Measurements from ENCODE around the gene NAT16.

The NAT16 gene

DNA sequence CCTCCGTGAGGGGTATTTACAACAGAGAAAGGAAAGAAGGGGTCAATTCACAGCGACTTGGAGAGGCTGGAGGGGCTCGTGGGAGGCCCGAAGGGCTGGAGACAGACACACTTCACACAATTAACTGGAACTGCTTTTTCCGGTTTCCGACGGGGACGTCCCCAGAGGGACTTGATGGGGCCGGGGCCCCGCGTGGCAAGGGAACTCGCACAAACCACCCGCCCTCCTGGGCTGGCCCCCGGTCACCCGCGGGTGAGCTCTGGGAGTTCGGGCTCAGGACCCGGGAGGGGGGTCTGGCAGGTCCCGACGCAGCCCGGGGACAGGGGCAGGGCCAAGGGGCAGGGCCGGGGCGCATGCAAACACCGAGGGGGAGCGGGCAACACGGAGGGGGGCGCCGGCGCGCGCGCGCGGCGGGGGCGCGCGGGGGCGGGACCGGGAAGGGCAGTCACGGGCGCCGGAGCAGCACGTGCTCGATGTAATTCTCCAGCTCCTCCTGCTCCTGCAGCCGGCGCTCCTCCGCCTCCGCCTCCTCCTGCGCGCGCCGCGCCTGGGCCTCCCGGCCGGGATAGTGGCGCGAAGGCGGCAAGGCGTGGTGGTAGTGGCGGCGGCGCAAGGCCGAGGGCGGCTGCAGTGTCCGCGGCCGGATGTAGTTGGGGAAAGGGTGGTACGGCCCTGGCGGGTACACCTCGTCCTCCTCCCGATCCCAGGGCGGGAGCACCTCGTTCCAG, 17.4 kb downstream of the NAT16 start:
- in situ Hi-C loops (cut with HindIII; ENCODE audit: low sequenced_read_pairs), result loop anchor here (5.0 kb wide), 1 partner anchor 55 kb away; the partner anchor contains the start of genes PLOD3 and ZNHIT1

DNA sequence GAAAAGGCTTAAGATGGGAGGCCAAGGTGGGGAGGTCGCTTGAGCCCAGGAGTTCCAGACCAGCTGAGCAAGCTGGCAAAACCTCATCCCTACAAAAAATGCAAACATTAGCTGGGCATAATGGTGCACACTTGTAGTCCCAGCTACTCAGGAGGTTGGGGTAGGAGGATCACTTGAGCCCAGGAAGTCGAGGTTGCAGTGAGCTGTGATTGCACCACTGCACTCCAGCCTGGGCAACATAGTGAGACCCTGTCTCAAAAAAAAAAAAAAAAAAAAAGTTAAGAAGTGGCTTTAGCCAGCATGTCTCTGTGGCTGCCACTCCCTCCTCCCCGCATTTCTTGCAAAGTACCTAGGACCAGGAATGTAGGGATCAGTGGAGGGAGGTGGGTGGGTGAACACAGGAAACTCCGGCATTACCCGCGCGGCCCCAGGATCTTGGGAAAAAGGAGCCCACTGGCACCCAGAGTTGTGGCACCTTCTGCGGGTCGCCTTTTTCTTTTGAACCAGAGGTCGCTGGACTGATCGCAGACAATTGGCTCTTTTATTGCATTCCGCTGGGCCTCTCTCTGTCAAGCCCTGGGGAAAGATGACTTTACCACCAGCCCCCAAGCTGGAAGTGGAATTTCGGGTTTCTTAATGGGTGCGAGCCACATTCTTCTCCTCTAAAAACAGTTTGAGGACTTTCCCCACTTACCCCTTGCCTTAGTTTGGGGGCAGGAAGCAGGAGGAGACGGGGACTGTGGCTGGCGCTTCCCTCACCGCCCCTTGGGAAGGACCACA, 18.2 kb downstream of the NAT16 start:
- in situ Hi-C loops (cut with HindIII; ENCODE audit: low sequenced_read_pairs), result loop anchor here (5.0 kb wide), 1 partner anchor 55 kb away; the partner anchor contains the start of genes PLOD3 and ZNHIT1

DNA sequence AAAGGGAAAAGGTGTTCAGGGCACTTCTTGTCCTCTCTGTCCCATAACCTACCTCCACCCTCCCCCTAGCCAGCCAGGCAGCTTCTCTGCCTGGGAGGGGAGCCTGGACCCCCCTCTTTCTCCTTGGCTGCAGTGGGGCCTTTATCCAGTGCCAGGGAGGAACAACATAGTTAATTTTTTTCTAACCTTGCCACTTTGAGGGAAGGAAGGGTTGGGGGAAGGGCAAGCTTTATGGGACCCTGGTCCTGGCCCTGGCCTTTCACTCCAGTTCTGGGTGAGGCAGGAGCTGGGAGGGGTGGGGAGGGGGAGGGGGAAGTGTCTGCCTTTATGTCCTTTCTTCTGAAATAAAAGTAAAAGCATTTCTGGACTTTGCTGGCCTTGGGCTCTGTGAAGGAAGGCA, 19.2 kb downstream of the NAT16 start:
- in situ Hi-C loops (cut with HindIII; ENCODE audit: low sequenced_read_pairs), result loop anchor here (5.0 kb wide), 1 partner anchor 56 kb away; the partner anchor contains the start of genes PLOD3 and ZNHIT1

DNA sequence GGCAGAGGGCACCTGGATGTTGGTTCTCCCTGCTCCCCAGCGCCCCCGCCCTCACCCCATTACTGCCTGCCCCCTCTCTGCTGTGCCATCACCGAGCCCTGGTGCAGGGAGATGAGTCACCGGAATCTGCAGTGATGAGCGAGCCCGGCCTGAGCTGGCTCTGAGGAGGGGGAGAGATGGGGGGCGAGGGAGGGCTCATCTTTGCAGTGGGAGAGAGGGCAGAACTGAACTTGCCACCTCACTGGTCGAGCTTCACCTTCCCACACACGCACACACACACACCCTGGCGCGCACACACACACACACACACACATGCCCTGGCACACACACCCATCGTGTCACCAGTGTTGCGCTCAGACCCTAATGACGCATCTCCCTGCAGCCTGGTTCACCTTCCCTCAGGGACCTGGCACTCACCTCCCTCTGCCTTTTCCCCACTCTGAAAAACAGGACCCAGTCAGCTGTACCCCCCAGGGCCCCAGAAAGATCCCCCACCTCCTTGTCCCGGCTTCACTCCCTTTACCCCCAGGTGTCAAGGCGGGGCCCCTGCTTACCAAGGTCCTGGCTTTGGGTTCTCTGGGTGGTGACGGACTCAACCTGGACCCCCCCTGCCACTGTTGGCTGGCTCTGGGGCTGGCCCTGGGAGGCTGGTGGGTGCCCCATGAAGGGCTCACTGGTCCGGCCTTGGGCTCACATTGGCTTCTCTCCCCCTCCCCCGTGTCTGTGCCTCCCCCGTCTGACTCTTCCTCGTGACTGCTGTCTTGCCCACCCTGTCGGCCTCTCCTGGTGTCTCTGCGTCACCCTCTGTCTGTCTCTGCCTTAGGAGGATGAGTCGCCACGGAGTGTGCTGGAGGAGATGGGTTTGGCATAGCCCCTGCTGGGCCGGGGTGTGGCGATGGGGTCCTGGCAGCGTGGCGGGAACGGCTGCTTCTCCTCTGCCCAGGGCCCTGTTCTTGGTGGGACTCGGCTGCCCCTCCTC, 20.1 kb downstream of the NAT16 start:
- in situ Hi-C loops (cut with HindIII; ENCODE audit: low sequenced_read_pairs), result loop anchor here (5.0 kb wide), 2 partner anchors 57 to 97 kb away; partner anchors contain the start of genes PLOD3 and ZNHIT1

DNA sequence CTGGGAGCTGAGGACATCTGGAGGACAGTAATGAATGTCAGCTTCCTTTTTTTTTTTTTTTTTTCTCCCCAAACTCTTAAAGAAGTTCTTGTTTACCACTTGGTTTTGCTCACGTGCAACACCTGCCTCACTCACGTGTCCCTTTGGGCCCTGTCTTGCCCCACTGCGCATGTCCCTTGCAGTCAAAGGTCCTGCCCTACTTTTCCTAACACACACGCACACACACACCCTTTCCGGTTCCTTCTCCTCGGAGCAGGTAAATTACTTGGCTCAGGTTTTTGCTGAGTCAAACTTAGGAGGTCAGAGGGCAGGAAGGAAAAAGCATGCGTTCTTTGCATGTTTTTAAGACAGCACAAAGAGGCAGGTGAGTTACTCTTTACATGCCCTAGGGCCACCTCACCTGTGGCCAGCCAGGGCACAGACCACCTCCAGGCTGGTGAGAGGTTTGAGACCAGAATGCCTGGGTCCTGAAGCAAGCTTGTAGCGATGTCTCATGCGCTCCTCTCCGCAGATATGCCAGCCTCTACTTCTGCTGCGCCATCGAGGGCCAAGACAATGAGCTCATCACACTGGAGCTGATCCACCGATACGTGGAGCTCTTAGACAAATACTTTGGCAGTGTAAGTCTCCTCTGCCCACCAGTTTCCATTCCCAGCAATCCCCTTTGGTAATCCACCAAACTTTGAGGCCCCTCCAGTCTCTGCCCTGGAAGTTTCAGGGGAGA, 23.1 kb downstream of the NAT16 start:
- in situ Hi-C loops (cut with HindIII; ENCODE audit: low sequenced_read_pairs), result loop anchor here (5.0 kb wide), 1 partner anchor 100 kb away; no protein-coding TSS in a partner anchor

DNA sequence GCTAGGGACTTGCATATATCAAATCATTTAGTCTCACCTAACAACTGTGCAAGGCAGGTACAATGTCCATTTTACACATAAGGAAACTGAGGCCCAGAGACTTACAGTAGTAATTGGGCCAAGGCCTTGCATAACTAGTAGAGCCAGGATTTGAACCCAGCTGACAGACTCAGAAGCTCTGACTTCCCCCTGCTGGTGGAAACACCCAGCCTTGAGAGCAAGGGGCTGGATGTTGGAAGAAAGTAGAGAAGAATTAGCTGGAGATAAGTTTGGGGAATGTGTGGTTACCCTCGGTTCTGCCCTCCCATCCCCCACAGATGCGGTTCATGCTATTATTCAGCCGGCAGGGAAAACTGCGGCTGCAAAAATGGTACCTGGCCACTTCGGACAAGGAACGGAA, 23.8 kb downstream of the NAT16 start:
- in situ Hi-C loops (cut with HindIII; ENCODE audit: low sequenced_read_pairs), result loop anchor here (5.0 kb wide), 1 partner anchor 101 kb away; no protein-coding TSS in a partner anchor

DNA sequence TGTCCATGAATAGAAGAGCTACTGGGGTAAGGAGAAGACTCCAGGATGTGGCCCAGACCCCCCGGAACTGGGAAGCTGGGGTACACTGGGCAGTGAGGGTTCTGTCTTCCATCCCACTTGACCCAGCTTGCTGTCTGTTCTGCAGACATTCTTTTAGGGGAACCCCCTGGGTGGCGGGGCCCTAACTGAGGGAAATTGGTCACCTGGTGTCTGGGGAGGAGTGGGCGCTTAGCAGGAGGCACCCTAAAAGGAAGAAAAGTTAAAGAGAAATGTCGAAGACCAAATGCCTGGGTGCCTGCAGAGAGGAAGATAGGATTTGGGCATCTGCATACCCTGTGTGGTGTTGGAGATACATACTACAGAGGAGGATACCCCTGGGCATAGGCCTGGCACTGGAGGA, 24.8 kb downstream of the NAT16 start:
- in situ Hi-C loops (cut with HindIII; ENCODE audit: low sequenced_read_pairs), result loop anchor here (5.0 kb wide), 1 partner anchor 102 kb away; no protein-coding TSS in a partner anchor

DNA sequence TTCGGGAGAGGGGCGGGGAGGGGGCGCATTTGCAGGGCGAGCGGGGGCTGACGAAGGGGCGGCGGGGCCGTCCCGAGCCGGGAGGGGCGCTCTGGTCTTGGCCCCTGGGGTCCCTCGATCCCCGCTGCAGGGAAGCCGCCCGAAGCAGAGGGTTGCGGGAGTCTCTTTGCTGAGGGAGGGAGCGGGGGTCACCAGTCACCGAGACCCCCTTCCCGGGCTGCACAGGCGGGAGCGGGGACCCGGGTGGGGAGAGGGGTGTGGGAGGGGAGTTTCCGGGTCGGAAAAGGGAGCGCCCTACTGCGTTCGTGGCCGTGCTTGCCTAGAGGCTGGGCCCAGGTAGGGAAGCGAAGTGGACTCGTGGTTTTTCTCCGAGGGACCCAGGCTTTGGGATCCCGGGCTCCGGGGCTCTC, 25.4 kb downstream of the NAT16 start:
- in situ Hi-C loops (cut with HindIII; ENCODE audit: low sequenced_read_pairs), result loop anchor here (5.0 kb wide), 1 partner anchor 103 kb away; no protein-coding TSS in a partner anchor

DNA sequence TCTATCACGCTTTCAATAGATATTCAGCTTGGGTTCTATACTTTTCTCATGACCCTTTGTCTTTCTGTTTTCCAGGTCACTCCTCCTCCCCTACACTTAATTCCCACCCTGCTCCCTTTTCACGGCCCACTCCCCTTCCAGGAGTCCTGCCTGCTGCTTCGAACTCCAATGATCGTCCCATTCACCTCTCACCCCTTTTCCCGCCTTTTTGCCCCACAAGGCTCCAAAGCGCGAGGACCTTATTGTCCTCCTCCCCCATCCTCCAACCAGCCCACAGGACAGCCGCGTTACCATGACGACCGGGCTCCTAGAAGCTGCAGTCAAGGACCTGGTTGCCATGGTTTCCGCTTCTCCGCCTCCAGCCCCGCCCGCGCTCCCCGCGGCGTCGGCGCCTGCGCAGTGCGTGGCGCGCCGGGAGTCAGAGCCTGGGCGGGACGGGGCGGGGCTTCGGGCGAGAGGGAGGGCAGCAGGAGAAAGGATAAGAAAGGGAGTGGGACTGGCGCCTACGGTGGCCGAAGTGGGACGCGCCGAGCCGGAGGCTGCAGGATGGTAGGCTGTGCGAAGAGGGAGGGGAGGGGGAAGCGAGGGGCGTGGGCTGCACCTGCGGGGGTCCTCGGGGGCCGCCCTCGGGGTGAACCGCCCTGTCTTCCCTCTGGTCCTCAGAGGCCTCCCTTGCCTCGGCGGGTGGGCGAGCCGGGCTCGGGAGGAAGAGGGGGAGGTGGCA, 26.0 kb downstream of the NAT16 start, which contains the start of gene AP1S1:
TSS of gene AP1S1 (plus strand) at position 508 of the 724 bp plus-strand sequence. CDS start at position 547, 39 bp downstream.
- in situ Hi-C loops (cut with HindIII; ENCODE audit: low sequenced_read_pairs), result no loop called here

DNA sequence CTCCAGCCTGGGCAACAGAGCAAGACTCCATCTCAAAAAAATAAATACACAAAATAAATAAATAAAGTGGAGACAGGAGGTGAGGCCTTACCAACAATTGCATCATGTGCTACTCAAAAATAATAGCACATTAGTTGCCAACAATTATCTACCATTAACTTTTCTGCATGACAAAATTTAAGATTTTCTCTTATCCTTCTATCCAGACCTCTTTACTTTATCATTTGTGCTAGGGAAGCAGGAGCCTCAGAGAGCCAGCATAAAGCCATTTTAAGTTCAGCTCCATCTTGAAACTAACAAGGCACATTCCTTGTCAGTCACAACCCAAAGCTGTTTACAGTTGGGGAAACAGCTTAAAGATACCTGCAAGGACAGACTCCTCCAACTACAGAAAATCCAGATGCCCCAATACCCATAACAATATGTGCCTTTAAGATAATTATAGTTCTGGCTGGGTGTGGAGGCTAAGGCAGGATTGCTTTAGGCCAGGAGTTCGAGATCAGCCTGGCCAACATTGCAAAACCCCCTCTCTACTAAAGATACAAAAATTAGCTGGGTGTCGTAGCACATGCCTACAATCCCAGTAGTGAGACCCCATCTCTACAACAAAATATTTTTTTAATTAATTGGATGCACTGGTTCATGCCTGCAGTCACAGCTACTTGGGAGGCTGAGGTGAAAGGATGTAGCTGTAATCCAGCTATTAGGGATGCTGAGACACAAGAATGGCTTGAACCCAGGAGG, 28.0 kb downstream of the NAT16 start:
- in situ Hi-C loops (cut with HindIII; ENCODE audit: low sequenced_read_pairs), result no loop called here

DNA sequence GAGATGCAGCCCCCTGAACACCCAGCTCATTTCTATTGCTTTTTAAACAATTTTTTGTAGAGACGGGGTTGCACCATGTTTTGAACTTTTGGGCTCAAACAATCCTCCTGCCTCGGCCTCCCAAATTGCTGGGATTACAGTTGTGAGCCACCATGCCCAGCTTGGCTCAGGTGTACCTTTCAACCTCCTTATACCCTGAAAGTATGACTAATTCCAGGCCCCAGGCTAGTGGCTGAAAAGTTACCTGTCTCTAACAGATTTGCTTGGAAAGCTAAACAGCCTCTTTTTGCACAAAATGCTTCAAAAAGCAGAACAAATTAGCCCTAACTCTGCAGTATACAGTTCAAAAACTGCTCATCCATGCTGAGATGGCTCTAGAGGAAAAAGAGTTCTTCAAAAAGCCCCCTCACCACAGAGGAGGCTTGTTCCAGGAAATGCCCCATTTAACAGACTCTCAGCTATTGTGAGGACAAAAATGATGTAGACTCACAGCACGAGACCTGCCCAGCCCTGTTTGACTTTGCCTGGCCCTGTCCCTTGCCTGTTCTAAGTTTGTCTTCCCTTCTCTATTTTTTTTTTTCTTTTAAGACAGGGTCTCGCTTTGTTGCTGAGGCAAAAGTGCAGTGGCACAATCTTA, 39.2 kb downstream of the NAT16 start:
- in situ Hi-C loops (cut with HindIII; ENCODE audit: low sequenced_read_pairs), result no loop called here

DNA sequence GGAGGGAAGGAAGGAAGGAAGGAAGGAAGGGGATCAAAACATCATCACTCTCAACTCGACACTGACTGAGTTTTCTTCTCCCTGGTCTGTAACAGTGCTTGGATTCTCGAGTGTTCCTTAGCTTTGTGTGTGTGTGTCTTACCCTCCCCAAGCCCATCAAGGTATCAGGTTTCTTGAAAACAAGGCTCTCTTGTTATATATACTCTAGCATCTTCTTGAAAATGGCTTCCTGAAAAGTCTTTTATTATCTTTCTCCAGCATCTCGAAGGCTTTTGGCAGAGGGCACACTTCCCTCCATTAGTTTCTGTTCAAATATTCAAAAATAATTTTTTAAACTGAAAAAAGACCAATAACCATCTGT, 39.8 kb downstream of the NAT16 start:
- in situ Hi-C loops (cut with HindIII; ENCODE audit: low sequenced_read_pairs), result no loop called here

DNA sequence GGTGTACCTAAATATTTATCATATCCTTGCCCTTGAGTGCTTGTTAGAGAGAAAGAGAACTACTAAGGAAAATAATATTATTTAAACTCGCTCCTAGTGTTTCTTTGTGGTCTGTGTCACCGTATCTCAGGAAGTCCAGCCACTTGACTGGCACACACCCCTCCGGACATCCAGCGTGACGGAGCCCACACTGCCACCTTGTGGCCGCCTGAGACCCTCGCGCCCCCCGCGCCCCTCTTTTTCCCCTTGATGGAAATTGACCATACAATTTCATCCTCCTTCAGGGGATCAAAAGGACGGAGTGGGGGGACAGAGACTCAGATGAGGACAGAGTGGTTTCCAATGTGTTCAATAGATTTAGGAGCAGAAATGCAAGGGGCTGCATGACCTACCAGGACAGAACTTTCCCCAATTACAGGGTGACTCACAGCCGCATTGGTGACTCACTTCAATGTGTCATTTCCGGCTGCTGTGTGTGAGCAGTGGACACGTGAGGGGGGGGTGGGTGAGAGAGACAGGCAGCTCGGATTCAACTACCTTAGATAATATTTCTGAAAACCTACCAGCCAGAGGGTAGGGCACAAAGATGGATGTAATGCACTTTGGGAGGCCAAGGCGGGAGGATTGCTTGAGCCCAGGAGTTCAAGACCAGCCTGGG, 41.8 kb downstream of the NAT16 start:
- in situ Hi-C loops (cut with HindIII; ENCODE audit: low sequenced_read_pairs), result no loop called here

DNA sequence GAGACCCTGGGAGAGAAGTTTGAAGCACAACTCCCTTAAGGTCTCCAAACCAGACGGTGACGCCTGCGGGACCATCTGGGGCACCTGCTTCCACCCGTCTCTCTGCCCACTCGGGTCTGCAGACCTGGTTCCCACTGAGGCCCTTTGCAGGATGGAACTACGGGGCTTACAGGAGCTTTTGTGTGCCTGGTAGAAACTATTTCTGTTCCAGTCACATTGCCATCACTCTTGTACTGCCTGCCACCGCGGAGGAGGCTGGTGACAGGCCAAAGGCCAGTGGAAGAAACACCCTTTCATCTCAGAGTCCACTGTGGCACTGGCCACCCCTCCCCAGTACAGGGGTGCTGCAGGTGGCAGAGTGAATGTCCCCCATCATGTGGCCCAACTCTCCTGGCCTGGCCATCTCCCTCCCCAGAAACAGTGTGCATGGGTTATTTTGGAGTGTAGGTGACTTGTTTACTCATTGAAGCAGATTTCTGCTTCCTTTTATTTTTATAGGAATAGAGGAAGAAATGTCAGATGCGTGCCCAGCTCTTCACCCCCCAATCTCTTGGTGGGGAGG, 42.4 kb downstream of the NAT16 start:
- in situ Hi-C loops (cut with HindIII; ENCODE audit: low sequenced_read_pairs), result no loop called here

DNA sequence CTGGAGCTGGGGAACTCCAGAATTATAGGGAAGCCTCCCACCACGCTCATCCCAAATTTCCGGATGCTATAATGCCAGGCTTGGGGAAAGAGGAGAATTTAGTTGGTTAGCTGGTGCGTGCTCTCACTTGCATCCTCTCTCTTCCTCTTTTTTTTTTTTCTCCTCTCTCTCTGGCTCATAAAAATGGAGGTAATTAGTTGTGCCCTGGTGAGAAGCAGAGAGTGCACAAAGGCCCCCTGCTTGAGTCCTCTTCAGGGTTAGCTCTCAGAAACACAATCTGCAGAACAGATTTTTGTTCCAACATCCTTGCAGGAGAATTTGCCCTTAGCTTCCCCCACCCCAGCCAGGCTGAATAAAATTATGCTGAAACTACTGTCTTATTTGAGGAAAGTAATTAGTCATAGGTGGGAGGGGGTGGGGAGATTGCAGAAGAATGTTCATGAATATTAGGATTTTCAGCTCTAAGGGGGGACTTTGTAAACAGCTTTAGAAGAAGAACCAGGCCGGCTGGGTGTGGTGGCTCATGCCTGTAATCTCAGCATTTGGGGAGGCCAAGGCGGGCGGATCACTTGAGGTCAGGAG, 45.6 kb downstream of the NAT16 start:
- in situ Hi-C loops (cut with HindIII; ENCODE audit: low sequenced_read_pairs), result no loop called here

DNA sequence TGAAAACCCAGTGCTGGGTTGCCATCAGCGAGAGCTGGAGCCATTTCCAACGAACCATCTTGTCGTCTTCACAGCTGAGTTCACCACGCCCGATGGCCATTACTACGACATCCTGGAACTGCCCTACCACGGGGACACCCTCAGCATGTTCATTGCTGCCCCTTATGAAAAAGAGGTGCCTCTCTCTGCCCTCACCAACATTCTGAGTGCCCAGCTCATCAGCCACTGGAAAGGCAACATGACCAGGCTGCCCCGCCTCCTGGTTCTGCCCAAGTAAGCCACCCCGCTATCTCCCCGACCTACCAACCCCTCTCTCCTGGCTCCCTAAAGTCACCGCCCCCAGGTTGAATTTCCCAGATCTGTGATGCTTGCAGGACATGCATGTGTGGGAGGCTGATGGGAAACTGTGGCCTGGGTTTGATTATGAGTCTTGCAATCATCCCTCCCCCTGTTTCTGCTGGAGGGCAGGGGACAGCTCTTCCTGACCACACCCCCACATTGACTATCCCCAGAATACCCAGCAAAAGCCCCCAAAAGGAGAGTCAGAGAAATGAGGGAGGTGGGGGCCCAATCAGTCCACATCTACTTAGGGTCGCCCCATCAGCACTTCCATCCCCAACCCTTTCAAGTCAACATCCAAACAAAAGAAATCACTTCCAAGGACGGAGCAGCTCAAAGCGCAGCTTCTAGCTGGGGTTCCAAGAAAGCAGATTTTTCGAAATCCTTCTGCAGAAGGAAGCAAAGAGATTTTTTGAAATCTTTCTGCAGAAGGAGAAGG, 46.3 kb downstream of the NAT16 start:
- in situ Hi-C loops (cut with HindIII; ENCODE audit: low sequenced_read_pairs), result no loop called here

Data from endothelial cell of hepatic sinusoid (primary cell).